Activated CD8-positive, alpha-beta memory T cell treated with anti-CD3 and anti-CD28 coated beads, Interleukin-2, amount 50 U/mL, for 1 hour (primary cell): ENCODE results near the gene PRSS16.
"Not testable (repeated sequence)": the region's sequence is repeated elsewhere in the genome, so short reads cannot be mapped to it uniquely, and the experiment has no call there.

ENCODE experiments used
- DNase-seq: peaks from one replicate; pipeline ENCODE4 v3.0.0-alpha.2; 2020; ENCODE audit errors: extremely low read depth

The PRSS16 gene, protein sequence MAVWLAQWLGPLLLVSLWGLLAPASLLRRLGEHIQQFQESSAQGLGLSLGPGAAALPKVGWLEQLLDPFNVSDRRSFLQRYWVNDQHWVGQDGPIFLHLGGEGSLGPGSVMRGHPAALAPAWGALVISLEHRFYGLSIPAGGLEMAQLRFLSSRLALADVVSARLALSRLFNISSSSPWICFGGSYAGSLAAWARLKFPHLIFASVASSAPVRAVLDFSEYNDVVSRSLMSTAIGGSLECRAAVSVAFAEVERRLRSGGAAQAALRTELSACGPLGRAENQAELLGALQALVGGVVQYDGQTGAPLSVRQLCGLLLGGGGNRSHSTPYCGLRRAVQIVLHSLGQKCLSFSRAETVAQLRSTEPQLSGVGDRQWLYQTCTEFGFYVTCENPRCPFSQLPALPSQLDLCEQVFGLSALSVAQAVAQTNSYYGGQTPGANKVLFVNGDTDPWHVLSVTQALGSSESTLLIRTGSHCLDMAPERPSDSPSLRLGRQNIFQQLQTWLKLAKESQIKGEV

DNA sequence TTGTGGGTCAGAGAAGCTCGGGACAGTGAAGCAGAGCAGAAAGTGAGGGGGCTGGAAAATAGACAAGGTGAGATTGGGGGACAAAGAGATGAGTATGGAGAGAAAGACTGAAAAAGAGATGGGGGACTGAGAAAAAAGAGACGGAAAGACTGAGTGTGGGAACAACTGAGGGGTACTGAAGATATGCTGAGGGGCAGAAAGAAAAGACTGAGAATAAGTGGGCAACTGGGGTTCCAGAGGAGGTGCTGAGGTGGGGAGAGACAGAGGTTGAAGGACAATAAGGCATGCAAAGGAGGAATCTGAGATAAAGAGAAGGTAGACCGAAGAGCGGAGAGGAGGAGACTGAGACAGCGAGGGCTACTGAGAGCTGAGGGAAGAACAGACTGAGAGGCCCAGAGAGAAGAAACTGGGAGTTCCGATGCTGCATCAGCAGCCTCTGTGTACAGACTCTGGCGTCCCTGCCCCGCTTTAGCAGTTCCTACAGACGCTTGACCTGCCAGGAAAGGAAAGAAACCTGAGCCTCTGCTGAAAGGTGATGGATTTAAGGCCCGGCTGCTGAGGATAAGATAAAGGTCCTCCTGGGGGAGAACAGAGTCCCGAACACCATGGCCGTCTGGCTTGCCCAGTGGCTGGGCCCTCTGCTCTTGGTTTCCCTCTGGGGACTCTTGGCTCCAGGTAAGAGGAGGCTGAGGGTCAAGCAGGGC is at the start of gene PRSS16:
TSS of gene PRSS16 (plus strand) at position 569 of the 704 bp plus-strand sequence. CDS start at position 606, 37 bp downstream.
- no peak for DNase-seq

GRCh38 chr6:27205375-27206278 is 41.9 kb upstream of the PRSS16 start:
- no peak for DNase-seq

DNA sequence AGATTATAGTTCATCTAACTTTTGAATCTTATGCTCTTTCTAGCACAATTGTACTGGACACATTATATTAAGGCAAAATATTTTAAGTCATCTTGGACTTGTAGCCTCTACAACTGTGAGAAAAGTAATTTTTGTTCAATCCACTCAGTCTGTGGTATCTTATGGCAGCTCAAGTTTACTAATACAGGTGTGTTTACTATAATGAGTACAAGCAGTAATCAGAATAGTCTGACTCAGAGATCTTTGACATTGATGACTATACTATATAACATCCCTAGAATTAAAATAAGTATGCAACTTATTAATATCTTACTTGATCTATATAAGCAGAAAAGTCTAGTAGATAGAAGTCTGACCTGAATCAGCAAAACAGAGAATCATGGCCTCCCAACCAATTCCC is 40.7 kb upstream of the PRSS16 start:
- no peak for DNase-seq

- no peak for DNase-seq
Measured at GRCh38 chr6:27208042-27208441, 39.5 kb upstream of the PRSS16 start.

DNA sequence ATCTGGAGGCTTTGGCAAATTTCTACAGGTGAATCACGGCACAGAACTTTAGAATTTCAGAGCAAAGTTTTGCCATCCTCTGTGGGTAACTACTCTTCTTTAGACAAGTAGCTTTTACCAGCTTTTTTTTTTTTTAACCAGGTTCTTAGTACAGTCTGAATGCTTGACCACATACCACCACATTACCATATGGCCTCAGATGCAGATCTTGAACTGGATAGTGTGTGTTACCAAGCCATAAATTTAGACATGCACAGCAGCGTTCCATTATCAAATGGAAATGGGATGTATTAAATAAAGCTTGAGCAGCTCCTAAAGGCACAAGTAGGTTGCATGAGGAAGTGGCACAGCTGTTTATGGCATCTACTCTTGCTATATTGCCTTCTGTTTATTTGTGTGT is 38.3 kb upstream of the PRSS16 start:
- no peak for DNase-seq

DNA sequence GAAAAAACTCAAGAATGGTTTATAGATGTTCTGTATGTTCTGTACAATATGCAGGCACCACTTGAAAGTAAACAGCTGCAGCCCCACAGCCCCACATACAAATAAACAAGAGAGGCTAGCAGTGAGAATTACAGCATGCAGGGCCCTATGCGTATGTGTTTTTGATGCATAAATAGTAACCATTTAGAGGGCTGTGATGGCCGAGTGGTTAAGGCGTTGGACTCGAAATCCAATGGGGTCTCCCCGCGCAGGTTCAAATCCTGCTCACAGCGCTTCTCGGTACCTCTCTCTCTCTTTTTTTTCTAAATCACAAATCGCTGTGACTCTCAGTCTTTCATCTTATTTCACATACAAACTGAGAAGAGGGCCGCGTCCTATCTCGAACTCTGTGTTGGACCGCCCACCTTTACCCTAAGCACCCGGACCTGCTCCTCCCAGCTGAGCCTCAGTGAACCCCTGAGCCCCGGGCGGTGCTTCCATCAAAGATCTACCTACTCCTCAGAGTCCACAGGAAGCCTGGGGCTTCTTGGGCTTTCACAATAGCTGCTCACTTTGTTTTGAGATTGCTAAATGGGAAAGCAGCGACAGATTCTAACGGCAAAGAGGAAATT is 37.7 kb upstream of the PRSS16 start:
- no peak for DNase-seq

GRCh38 chr6:27213091-27213517 is 34.4 kb upstream of the PRSS16 start:
- not testable (repeated sequence) for DNase-seq

DNA sequence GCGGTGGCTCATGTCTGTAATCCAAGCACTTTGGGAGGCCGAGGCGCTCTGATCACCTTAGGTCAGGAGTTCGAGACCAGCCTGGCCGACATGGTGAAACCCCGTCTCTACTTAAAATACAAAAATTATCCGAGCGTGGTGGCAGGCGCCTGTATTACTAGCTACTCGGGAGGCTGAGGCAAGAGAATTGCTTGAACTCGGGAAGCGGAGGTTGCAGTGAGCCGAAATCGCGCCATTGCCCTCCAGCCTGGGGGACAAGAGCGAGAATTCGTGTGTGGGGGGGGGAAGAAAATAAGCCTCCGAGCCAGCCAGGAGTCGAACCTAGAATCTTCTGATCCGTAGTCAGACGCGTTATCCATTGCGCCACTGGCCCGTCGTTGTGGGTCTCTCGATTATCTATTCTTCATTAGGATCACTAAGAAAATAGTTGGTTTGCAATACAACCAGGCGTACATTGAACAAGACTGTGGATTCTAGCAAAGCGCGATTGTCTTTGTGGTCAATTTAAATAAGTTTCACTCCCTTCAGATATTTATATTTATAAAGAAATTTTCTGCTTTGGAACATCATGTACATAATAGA is 33.9 kb upstream of the PRSS16 start:
- DNase-seq, result no peak

DNA sequence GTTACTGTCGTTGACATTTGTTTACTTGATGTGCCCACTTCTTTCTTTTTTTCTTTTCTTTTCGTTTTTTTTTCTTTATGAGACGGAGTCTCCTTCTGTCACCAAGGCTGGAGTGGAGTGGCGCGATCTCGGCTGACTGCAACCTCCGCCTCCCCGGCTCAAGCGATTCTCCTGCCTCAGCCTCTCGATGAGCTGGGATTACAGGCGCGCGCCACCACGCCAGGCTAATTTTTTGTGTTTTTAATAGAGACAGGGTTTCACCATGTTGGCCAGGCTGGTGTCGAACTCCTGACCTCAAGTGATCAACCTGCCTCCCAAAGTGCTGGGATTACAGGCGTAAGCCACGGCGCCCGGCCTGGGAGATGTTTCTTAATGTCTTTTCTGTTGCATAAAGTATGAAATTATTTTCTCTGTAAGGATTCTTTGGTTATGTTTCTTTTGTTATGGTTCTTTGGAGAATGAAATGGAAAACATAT is 33.3 kb upstream of the PRSS16 start:
- DNase-seq, result no peak

- DNase-seq, result no peak
Measured at GRCh38 chr6:27216874-27217273, 30.6 kb upstream of the PRSS16 start.

- not testable (repeated sequence) for DNase-seq
Measured at GRCh38 chr6:27222971-27223370, 24.5 kb upstream of the PRSS16 start.

DNA sequence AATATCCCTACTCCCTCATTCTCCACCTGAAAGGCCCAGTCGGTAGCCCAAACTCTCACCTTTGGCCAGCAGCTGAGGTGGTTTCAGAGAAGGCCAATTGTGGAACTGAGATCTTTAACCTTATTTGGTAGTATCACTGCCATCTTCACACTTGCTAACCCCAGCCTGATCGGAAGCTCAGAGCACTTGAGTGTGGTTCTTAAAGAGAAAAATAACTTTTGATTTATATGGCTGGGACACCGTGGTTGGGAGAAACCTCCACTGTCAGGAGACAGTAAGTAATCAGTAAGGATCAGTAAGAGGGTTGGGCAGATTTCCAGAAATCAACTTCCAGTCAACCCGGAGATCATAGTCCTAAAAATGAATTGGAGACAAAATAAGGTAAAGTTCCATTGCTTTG is 22.8 kb upstream of the PRSS16 start:
- no peak for DNase-seq

DNA sequence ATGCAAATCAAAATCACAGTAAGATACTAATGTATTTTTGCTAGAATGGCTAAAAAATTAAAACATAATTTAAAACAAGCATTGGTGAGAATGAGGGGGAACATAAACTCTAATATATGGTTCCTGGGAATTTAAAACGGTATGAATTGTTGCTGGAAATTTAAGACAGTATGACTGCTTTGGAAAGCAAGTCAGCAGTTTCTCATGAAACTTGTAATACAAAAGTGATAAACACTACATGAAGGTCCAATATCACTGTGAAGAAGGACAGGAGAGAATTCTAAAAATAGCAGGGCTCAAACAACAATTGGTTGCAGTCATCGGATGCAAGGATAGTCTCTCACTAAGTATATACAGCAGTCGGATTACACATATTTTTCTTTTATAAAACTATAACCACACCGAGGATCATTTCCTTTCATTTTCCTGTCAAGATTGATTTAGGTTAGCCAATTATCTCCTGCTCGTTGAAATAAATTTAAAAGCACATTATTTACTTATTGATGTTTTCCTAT is 18.5 kb upstream of the PRSS16 start:
- DNase-seq, result no peak

GRCh38 chr6:27230758-27231111 is 16.8 kb upstream of the PRSS16 start:
- no peak for DNase-seq

DNA sequence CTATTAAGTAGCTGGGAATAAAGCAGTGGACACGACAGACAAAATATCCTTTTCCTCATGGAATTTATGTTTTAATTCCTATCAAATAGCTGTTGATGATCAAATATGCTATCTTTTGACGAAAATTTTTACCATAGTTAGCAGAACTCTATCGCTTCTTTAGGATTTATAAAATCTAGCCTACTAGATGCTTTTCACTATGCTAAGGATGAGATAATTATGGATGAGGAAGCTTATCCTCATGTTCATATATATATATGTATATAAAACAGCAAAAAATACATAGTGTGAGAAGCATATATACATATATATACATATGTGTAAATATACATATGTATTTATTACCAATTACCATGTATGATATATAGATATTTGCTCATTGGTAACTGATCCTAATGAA is 12.9 kb upstream of the PRSS16 start:
- no peak for DNase-seq

- DNase-seq, result no peak
Measured at GRCh38 chr6:27237089-27237803, 10.3 kb upstream of the PRSS16 start.

DNA sequence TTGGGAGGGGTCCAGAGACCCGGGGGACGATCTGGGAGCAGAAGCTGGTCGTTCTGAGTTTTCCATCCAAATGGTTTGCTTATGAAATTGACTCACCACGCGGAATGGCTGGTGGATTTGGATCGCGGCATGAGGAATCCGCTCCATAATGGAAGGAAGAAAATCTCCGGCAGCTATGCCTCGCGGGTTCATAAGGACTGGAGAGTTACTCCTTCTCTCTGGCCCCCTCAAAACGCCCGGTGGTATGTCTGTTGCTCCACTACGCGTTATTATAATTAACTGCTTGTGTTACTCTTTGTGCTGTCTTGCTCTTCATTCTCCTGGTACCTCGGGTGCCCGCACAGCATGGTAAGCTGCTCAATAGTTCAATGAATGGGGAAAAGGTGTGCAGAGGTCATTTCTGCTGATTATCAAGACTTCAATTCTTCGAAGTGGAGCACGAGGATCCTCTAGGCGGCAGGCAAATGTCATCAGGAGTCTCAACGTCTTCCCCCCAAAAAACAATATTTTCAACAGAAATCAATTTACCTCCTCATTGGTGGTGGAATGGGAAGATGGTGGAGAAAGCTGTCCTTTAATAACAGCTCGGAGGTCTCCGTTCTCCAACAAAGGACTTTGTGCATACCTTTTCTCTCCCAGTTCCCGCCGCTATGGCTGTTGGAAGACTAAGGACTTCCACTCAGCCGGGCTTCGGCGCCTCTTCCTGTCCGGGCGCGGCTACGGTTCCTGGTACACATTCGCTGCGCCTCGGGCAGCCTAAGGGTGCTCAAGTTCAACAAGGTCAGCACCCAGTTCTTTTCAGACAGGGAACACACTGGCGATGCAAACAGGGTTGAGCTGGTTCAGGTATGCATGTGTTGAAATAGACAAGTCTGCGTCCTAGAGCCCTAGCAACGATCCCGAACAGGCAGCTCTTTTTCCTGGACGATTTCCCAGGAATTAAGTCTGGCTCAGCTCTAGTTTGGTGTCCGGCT is 9.2 kb upstream of the PRSS16 start:
- DNase-seq, result no peak

GRCh38 chr6:27239258-27239657 is 8.2 kb upstream of the PRSS16 start:
- DNase-seq, result no peak

GRCh38 chr6:27241443-27241842 is 6.1 kb upstream of the PRSS16 start:
- DNase-seq, result no peak
